NCI-H748 treated with DMSO at 0.1 percent for 48 hours (cell line): ENCODE data around the gene WWC2.
"Not testable (repeated sequence)": the region's sequence is repeated elsewhere in the genome, so short reads cannot be mapped to it uniquely, and the experiment has no call there.

Experiments
- DNase-seq: peaks from one replicate; lab custom pipeline; 2025; lab: John Stamatoyannopoulos, UW

Gene WWC2

GRCh38 chr4:183172881-183173280 is 73.8 kb downstream of the WWC2 start:
- no peak for DNase-seq

DNA sequence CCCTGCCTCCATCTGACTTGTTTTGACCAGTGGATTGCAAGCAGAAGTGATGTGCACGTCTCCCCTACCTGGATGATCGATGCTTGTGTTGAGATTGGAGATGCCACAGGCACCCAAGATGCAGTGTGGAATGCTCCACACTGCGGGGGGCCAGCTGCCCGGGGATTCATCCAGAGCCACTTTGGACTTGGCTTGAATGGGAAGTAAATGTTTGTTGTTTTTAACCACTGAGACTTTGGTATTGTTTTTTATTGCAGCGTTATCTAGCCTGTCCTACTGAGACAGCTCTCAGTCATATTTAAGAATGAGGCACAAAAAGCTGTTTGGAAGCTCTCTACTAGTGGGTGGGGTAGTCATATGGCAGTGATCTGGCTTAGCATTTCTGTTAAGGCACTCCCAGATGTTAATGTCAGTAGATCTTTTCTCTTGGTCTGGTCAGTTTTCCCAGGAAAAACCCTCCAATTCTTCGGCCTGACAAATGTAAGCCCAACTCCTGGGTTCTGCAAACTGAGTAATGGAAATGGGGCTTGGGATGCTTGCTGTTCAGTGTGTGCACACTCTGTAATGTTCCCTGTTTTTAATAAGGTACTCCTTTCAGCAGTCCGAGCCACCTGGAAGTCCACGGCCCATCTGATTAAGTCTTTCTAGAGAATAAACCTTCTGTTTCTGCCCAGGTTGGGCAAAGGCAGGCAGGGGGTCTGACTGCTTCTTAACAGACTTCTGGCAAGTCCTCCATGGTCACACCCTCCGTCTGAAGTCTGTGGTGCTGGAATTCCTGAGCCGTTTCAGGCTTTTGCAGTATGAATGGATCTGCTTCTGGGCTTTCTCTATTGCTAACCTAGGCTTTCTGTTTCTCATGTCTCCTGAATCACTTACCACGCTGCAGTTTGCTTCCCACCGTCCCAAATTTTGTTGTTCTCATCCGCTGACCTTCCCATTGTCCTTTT is 74.8 kb downstream of the WWC2 start:
- DNase-seq = no peak

DNA sequence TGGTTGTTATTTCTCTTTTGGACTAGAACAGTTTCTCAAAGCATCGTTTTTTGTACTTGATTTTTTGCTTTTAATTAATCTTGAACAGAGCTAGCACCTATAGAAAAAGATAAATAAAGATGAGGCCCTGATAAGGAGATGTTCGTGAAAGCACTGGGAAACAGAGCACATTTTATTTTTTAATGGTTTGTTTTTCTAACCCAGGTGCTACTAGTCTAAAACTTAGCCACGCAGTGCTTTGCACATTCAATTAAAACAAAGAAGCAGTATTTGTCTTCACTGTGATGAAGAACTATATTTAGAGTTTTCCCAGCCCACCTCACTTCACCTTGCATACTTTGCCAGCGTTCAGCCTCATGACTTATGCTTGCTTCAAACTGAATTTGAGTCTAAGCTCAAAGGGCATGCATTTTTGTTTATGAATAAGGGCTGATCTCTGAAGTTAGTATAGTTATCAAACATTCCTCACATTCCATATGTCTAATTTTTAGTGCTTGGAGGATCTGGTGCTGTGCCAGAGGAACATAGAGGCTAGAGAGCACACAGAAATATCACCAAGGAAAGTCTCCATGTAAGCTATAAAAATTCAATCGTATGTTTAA is 76.7 kb downstream of the WWC2 start:
- DNase-seq = no peak

DNA sequence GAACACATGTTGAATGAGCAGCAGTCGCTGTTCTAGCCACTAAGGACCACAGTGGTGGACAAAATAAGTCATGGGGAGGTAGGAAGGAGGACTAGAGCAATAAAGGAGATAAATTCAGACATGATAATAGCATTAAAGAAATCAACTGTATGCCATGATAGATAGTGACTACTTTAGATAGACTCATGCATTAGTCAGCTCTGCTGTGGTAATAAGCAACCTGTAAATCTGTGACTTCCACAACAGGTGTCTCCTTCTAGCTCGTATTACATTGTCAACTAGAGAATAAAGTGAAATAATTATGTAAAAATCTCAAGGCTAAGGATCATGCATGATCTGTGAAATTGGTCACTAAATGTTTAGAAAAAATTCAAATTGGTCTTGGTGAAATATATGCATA is 77.9 kb downstream of the WWC2 start:
- DNase-seq = no peak

DNA sequence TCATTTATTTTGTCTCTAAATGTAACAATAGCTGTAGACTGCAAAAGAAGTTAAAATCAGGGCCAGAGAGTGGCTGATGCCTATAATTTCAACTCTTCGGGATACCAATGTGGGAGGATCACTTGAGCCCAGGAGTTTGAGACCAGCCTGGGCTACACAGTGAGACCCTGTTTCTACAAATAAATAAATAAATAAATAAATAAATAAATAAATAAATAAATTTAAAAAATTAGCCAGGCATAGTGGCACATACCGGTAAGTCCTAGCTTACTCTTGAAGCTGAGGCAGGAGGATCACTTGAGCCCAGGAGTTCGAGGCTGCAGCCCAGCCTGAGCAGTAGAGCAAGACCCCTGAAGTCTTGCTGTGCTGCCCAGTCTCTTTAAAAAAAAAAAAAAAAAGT is 79.1 kb downstream of the WWC2 start:
- DNase-seq = no peak

GRCh38 chr4:183180096-183180495 is 81.0 kb downstream of the WWC2 start:
- DNase-seq = no peak

GRCh38 chr4:183180621-183181020 is 81.6 kb downstream of the WWC2 start:
- DNase-seq = no peak

DNA sequence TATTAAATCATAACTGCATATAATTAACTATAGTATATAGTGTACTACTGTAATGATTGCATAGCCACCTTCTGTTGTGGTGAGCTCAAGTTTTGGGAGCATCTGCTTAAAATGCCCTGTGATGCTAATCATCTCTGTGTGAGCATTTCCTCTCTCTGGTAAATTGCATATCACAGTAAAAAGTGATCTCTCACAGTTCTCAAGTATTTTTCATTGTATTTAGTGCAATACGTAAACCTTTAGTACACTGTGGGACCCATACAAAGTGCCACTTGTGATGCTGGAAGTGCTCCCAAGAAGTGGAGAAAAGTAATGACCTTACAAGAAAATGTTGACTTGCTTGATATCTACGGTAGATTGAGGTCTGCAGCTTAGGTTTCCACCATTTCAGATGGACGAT is 82.0 kb downstream of the WWC2 start:
- DNase-seq = no peak

GRCh38 chr4:183182873-183183725 is 84.0 kb downstream of the WWC2 start:
- peak; percentile 35 for DNase-seq

GRCh38 chr4:183183906-183184535 is 85.0 kb downstream of the WWC2 start:
- DNase-seq = no peak

DNA sequence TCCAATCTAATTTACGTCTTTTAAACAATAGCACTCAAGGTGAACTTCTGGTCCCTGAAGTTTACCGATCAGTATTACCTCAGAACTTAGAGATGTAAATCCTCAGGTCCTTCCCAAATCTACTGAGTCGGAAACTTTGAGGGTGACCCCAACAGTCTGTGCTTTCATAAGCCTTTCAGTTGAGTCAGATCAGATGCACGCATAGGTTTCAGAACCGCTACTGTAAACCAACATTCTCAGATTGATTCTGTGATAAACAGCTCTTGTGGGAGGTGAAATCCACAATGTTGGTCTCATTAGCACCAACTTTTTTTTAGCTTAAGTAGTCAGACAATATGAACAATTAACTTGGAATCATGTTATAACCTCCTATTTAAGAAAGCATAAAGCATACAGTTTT is 86.0 kb downstream of the WWC2 start:
- DNase-seq = no peak

GRCh38 chr4:183185559-183185958 is 86.5 kb downstream of the WWC2 start:
- DNase-seq = no peak

GRCh38 chr4:183186813-183187212 is 87.8 kb downstream of the WWC2 start:
- no peak for DNase-seq

- DNase-seq = no peak
Measured at GRCh38 chr4:183190900-183191527, 92.0 kb downstream of the WWC2 start.

GRCh38 chr4:183191630-183192029 is 92.6 kb downstream of the WWC2 start:
- DNase-seq = no peak

GRCh38 chr4:183192571-183192970 is 93.5 kb downstream of the WWC2 start:
- DNase-seq = no peak

- DNase-seq = not testable (repeated sequence)
Measured at GRCh38 chr4:183193730-183194338, 94.8 kb downstream of the WWC2 start.

- no peak for DNase-seq
Measured at GRCh38 chr4:183195534-183195933, 96.5 kb downstream of the WWC2 start.

- DNase-seq = no peak
Measured at GRCh38 chr4:183197140-183197539, 98.1 kb downstream of the WWC2 start.

- DNase-seq = no peak
Measured at GRCh38 chr4:183200453-183200852, 101.4 kb downstream of the WWC2 start.

GRCh38 chr4:183201331-183201730 is 102.3 kb downstream of the WWC2 start:
- DNase-seq = no peak
